Testis (tissue), 2 donors: Measurements from ENCODE around the gene HYAL3.

Experiments
- POLR2A ChIP-seq: fragments of 450-650 bp; IDR thresholded peaks from one replicate; pipeline ENCODE4 v1.6.1; 2017; ENCODE audit warnings: antibody characterized with exemption, mild to moderate bottlenecking, moderate library complexity
- TF ChIP-seq, protein P1 (sequence below), 3 experiments: fragments of 450-650 bp in 2 of 3; fragments of 200-600 bp in 1 of 3; sonication (generic) in 1 of 3; IDR thresholded peaks; one replicate each; pipeline ENCODE4 v1.5.1; 2016 to 2019; ENCODE audit warnings: antibody characterized with exemption in 3 of 3, mild to moderate bottlenecking in 2 of 3, moderate library complexity in 1 of 3

DNA sequence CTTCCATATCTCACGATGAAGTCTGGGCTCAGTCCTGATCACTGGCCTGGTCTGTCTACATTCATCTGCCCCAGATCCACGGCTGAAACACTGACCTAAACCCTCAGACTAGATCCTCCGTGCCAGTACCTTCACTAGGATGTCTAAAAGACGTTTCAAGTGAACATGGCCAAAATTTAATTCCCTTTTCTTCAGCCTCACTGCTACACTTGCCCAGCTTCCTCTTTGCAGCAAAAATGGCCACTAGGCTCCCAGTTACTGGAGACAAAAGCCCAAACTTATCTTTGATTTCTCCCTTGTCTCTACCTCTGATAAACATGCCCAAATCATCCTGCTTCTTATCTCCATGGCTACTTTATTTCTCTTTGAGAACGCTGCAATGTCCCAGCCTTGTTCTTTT, 39.8 kb upstream of the HYAL3 start:
- TF ChIP-seq, protein P1, sequence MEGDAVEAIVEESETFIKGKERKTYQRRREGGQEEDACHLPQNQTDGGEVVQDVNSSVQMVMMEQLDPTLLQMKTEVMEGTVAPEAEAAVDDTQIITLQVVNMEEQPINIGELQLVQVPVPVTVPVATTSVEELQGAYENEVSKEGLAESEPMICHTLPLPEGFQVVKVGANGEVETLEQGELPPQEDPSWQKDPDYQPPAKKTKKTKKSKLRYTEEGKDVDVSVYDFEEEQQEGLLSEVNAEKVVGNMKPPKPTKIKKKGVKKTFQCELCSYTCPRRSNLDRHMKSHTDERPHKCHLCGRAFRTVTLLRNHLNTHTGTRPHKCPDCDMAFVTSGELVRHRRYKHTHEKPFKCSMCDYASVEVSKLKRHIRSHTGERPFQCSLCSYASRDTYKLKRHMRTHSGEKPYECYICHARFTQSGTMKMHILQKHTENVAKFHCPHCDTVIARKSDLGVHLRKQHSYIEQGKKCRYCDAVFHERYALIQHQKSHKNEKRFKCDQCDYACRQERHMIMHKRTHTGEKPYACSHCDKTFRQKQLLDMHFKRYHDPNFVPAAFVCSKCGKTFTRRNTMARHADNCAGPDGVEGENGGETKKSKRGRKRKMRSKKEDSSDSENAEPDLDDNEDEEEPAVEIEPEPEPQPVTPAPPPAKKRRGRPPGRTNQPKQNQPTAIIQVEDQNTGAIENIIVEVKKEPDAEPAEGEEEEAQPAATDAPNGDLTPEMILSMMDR (IDR thresholded peaks at IDR 0.05) = no peak
- no peak for TF ChIP-seq POLR2A
